ENCODE results near the gene LAIR1. TPM values are rescaled to one million over a fixed set of nuclear protein-coding genes. Genes with fewer than 3 reads are reported as not detected.

The LAIR1 gene
- total RNA-seq, 1 donor from 2014 or later = 30.5 TPM

DNA sequence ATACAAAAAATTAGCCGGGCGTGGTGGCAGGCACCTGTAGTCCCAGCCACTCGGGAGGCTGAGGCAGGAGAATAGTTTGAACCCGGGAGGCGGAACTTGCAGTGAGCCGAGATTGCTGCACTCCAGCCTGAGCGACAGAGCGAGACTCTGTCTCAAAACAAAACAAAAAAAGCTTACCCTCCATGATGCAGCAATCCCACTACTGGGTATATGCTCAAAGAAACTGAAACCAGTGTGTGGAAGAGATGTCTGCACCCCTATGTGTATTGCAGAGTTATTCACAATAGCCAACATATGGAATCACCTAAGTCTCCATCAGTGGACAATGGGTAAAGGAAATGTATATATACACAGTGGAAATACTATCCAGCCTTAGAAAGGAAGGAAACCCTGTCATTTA, 31.0 kb upstream of the LAIR1 start:
- no peak overlapping the region for H3K27ac Mint-ChIP-seq
- intact Hi-C loops (cut with micrococcal nuclease) = no loop called here
- ATAC-seq (ENCODE audit: low read depth) (no peak), DNase-seq (no peak)
- peaks cover 5% of the 10 kb centered on the region for H3K27me3 Mint-ChIP-seq
- ChIA-PET CTCF (no interaction called here), POLR2A (no interaction called here)
- TF ChIP-seq, protein P1, sequence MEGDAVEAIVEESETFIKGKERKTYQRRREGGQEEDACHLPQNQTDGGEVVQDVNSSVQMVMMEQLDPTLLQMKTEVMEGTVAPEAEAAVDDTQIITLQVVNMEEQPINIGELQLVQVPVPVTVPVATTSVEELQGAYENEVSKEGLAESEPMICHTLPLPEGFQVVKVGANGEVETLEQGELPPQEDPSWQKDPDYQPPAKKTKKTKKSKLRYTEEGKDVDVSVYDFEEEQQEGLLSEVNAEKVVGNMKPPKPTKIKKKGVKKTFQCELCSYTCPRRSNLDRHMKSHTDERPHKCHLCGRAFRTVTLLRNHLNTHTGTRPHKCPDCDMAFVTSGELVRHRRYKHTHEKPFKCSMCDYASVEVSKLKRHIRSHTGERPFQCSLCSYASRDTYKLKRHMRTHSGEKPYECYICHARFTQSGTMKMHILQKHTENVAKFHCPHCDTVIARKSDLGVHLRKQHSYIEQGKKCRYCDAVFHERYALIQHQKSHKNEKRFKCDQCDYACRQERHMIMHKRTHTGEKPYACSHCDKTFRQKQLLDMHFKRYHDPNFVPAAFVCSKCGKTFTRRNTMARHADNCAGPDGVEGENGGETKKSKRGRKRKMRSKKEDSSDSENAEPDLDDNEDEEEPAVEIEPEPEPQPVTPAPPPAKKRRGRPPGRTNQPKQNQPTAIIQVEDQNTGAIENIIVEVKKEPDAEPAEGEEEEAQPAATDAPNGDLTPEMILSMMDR (IDR thresholded peaks at IDR 0.05) = no peak
- H3K4me1 Mint-ChIP-seq = peaks cover 15% of the 10 kb centered on the region
- no peaks in the 10 kb centered on the region for H3K36me3 Mint-ChIP-seq (ENCODE audit: low read depth)
- no peaks in the 10 kb centered on the region for H3K9me3 Mint-ChIP-seq
- H3K4me3 Mint-ChIP-seq = no peak overlapping the region

DNA sequence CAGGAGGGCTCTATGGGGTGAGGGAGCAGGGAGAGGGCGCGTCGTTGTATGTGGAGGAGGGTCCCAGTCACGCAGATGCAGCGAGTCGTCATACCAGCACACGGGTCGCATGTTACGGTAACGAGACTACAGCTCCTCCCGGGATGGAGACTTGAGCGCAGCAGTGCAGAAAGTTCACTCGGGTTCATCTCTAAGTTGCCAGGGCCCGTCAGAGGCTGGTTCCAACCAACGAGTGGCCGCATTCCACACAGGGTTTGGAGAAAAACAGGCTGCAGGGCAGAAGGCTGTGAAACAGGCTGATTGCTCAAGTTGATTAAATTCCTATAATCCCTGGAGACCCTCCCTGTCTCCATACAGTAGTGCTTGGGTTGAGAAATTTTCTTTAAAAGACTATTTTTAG, 28.6 kb upstream of the LAIR1 start:
- ChIA-PET POLR2A (interaction anchor here (0.6 kb wide), 2 partner anchors 184 to 193 kb away, joined by 3 read pairs; partner anchors contain the start of gene RPS9), CTCF (interaction anchor here (3.4 kb wide), 1 partner anchor 39 kb away, joined by 33 read pairs; no protein-coding TSS in a partner anchor)
- TF ChIP-seq, protein P1 (IDR thresholded peaks at IDR 0.05) = no peak
- no peak for DNase-seq
- H3K9me3 Mint-ChIP-seq = no peaks in the 10 kb centered on the region
- no peak for ATAC-seq (ENCODE audit: low read depth)
- peaks cover 5% of the 10 kb centered on the region for H3K27me3 Mint-ChIP-seq
- intact Hi-C loops (cut with micrococcal nuclease) = no loop called here
- H3K27ac Mint-ChIP-seq = no peak overlapping the region
- H3K36me3 Mint-ChIP-seq (ENCODE audit: low read depth) = no peaks in the 10 kb centered on the region
- no peak overlapping the region for H3K4me3 Mint-ChIP-seq
- H3K4me1 Mint-ChIP-seq = peaks cover 38% of the 10 kb centered on the region

DNA sequence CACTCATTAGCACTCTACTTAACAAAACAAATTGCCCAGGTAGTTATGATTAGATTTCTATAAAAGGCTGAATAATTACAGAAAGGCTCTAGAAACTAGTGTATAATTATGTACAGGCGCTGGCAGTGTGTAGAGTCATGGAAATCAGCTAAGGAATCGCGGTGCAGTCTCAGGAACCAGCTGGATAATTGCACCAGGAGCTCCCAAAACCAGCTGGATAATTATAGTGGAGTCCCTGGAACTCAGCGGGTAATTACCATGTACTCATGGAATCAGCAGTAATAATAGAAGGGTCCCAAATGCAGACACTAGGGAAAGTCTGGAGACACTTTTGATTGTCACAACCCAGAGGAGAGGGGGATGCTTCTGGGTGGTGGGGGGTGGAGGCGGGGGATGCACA, 27.4 kb upstream of the LAIR1 start:
- TF ChIP-seq, protein P1 (IDR thresholded peaks at IDR 0.05) = no peak
- ChIA-PET POLR2A (interaction anchor here (0.5 to 1.7 kb wide), 2 partner anchors 14 to 56 kb away, joined by 3 to 7 read pairs; partner anchors contain the start of gene LENG8), CTCF (interaction anchor here (1.0 to 5.5 kb wide), 10 partner anchors 13 to 203 kb away, joined by 3 to 80 read pairs (median 12); partner anchors contain the start of gene MBOAT7)
- DNase-seq (no peak), ATAC-seq (ENCODE audit: low read depth) (no peak)
- Mint-ChIP-seq H3K27me3 (peaks cover 5% of the 10 kb centered on the region), H3K4me1 (peaks cover 50% of the 10 kb centered on the region), H3K36me3 (ENCODE audit: low read depth) (no peaks in the 10 kb centered on the region), H3K9me3 (no peaks in the 10 kb centered on the region), H3K27ac (no peak overlapping the region), H3K4me3 (no peak overlapping the region)
- intact Hi-C loops (cut with micrococcal nuclease) = no loop called here

DNA sequence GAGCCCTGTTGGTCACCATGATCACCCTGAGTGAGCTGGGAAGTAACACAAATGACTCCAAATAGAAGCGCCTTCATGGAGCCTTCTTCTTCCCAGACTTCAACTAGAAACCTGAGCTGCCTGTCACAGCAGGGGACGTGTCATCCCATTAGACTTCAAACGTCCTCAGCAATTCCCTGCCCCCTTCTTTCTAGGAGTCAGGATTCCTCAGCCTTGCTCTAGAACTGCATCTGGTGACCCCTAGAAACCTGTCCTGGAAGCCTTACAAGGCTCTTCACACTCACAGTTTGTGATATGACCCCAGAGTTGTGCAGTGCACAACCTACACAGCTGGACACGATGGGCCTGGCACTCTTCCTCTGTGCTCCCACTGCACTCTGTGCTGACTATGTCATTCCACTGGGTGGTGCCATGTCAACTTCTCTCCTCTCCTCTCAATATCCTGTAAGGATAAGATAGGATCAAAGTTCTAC, 26.9 kb upstream of the LAIR1 start:
- ATAC-seq (ENCODE audit: low read depth) (no peak), DNase-seq (no peak)
- POLR2A ChIA-PET = interaction anchor here (0.5 to 1.7 kb wide), 3 partner anchors 13 to 202 kb away, joined by 3 to 7 read pairs (median 4); partner anchors contain the start of genes LENG8 and MBOAT7
- no peaks in the 10 kb centered on the region for H3K9me3 Mint-ChIP-seq
- no peaks in the 10 kb centered on the region for H3K36me3 Mint-ChIP-seq (ENCODE audit: low read depth)
- CTCF ChIA-PET = interaction anchor here (0.9 to 5.5 kb wide), 17 partner anchors 11 to 232 kb away, joined by 3 to 80 read pairs (median 6); partner anchors contain the start of genes LAIR1, LENG1 and MBOAT7
- H3K27me3 Mint-ChIP-seq = peaks cover 4% of the 10 kb centered on the region
- TF ChIP-seq, protein P1 (IDR thresholded peaks at IDR 0.05) = no peak
- no peak overlapping the region for H3K4me3 Mint-ChIP-seq
- intact Hi-C loops (cut with micrococcal nuclease) = loop anchor here (1.0 to 2.0 kb wide), 3 partner anchors 35 to 223 kb away; no protein-coding TSS in a partner anchor
- peaks cover 50% of the 10 kb centered on the region for H3K4me1 Mint-ChIP-seq
- H3K27ac Mint-ChIP-seq = no peak overlapping the region

DNA sequence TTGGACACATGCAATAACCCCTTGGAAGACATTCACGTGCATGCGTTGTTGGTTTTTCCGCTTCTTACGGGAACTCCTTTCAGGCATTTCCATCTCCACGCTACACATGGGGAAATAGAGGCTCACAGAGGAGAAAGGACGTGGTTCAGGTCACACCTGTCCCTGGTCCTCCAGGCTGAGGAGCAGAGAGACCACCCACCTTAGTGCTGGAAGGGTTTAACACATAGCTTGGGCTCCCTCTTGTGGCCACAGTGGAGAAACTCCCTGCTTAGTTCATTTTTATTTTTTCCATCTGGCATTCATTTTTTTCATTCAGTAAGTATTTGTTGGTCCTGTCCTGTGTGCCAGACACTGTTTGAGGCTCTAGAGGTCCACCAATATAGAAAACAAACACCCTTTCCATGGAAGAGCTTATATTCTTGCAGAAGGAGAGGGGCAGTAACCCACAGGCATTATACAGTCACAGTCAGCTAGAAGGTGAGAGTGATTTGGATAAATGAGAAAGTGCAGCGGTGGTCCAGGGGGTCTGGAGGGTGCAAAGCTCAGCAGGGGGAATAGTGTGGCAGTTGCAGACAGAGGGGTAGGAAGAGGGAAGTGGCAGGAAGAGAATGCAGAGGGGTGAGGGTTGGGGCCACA, 26.3 kb upstream of the LAIR1 start:
- peak overlapping the region; percentile 70 for H3K4me3 Mint-ChIP-seq
- ATAC-seq (ENCODE audit: low read depth) (peak; percentile 39), DNase-seq (peak; percentile 41)
- ChIA-PET CTCF (interaction anchor here (0.6 to 5.5 kb wide), 19 partner anchors 11 to 1883 kb away, joined by 3 to 80 read pairs (median 6); partner anchors contain the start of genes LAIR1, LENG1 and MBOAT7), POLR2A (interaction anchor here (1.0 to 1.7 kb wide), 3 partner anchors 32 to 202 kb away, joined by 3 to 7 read pairs (median 4); partner anchors contain the start of genes LENG8 and MBOAT7)
- intact Hi-C loops (cut with micrococcal nuclease) = loop anchor here (1.0 to 2.0 kb wide), 3 partner anchors 35 to 222 kb away; no protein-coding TSS in a partner anchor
- peak overlapping the region; percentile 75 for H3K27ac Mint-ChIP-seq
- peaks cover 50% of the 10 kb centered on the region for H3K4me1 Mint-ChIP-seq
- no peaks in the 10 kb centered on the region for H3K27me3 Mint-ChIP-seq
- no peaks in the 10 kb centered on the region for H3K36me3 Mint-ChIP-seq (ENCODE audit: low read depth)
- TF ChIP-seq, protein P1 (IDR thresholded peaks at IDR 0.05) = peak; percentile 81
- no peaks in the 10 kb centered on the region for H3K9me3 Mint-ChIP-seq
